GM13976 (cell line): ENCODE results near the gene FOXK1.

Source experiments
- DNase-seq: peaks from one replicate; pipeline ENCODE4 v3.0.0; 2012; ENCODE audit warnings: low spot score
- in situ Hi-C: fragments of 300-500 bp; cut with MboI; formaldehyde crosslinking; loops from one replicate; pipeline ENCODE4 v1.12.0; 2022; ENCODE audit warnings: low sequenced_read_pairs, mixed read lengths, inconsistent platforms; ENCODE audit not compliant: unreplicated experiment
- TF ChIP-seq, protein P1 (sequence below): IDR thresholded peaks from 2 replicates; pipeline ENCODE4 v1.5.1; 2012; ENCODE audit warnings: borderline replicate concordance, mild to moderate bottlenecking; ENCODE audit not compliant: insufficient read depth; ENCODE audit errors: extremely low read depth, missing control alignments, control extremely low read depth

FOXK1 gene

DNA sequence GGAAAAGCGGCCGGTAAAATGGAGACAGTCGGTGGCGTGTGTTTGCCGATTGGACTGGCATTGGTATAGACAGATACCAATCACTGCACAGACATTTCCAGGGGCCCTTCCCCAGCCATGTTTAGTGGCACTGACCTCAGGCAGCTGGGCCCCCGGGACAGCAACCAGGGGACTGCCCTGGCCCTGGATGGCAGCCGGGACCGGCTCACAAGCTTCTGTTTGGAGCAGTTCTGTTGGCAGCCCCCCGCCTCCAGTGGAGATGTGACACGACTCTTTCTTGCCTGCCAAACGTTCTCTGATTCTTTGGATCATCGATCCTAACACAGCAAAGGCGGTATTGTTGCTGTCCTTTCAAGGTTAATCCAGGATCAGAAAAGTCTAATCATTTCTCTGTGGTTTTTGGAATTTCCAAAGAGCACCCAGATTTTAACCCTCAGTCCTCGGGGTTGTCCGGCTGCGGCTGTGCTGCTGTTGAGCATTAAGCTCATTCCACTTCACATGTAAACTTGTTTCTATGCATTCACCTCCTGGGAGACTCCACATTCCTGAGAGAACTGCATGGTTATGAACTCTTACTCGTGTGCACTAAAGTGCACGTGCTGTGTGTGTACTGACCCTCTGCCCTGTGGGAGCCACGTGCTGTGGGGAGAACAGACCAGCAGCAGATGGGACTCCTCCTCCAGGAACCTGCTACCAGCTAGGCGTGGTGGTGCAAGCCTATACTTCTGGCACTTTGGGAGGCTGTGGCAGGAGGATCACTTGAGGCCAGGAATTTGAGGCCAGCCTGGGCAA lies 46.0 kb downstream of the FOXK1 start:
- TF ChIP-seq, protein P1, sequence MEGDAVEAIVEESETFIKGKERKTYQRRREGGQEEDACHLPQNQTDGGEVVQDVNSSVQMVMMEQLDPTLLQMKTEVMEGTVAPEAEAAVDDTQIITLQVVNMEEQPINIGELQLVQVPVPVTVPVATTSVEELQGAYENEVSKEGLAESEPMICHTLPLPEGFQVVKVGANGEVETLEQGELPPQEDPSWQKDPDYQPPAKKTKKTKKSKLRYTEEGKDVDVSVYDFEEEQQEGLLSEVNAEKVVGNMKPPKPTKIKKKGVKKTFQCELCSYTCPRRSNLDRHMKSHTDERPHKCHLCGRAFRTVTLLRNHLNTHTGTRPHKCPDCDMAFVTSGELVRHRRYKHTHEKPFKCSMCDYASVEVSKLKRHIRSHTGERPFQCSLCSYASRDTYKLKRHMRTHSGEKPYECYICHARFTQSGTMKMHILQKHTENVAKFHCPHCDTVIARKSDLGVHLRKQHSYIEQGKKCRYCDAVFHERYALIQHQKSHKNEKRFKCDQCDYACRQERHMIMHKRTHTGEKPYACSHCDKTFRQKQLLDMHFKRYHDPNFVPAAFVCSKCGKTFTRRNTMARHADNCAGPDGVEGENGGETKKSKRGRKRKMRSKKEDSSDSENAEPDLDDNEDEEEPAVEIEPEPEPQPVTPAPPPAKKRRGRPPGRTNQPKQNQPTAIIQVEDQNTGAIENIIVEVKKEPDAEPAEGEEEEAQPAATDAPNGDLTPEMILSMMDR = no peak
- DNase-seq = no peak
- in situ Hi-C loops = no loop called here

DNA sequence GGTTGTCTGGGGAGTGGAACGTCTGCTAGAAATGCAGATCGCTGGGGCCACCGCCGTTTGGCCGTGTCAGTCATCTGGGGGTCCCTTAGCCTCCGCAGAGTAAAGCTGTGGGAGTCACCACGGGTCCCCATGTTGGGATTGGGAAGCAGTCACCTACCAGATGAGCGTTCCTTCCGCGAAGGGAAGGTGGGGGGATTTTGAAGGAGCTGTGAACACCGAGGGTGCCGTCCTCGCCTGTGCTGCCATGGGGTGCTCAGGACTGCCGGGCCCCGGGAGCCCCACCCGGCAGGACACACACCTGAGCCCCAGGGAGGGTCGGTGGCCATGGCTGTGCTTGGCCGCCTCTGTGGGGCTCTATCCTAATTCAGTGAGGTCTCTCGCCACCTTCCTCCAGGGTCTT lies 47.2 kb downstream of the FOXK1 start:
- TF ChIP-seq, protein P1 = no peak
- in situ Hi-C loops = no loop called here
- no peak for DNase-seq

DNA sequence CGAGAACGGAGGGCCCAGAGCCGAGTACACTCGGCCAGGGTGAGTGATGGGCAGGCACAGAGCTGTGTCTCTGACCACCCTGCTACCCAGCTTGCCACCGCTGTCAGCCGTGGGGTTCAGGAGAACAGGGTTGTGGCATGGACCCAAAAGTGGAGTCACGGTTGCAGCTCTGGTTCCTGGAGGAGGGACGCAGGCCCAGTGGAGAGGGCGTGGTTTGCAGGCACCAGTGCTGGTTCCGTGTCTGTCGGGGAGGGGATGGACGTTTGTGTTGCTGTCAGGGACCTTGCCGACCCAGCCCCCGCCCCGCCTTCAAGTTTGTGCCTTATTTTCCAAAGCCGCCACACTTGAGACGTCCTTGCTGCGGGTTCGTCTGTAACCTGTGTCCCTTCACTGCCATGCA lies 48.2 kb downstream of the FOXK1 start:
- no peak for DNase-seq
- in situ Hi-C loops = no loop called here
- TF ChIP-seq, protein P1 = no peak

DNA sequence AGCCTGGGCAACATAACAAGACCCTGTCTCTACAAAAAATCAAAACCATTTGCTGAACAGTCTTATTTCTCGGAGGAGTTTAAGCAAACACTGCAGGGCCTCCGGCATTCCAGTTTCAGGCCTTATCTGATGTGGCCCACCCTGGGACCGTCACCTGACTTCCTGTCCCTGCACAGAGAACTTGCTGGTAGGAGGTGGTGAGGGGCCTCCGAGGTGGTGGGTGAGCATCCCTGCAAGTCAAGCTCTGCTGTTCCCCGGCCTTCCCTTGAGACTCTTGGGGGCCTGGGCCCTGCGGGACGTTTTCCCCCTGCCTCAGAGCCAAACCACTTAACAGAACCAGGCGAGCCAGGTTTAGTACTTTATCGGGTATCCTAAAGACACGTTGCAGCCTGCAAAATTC lies 48.9 kb downstream of the FOXK1 start:
- DNase-seq = no peak
- in situ Hi-C loops = no loop called here
- TF ChIP-seq, protein P1 = no peak

DNA sequence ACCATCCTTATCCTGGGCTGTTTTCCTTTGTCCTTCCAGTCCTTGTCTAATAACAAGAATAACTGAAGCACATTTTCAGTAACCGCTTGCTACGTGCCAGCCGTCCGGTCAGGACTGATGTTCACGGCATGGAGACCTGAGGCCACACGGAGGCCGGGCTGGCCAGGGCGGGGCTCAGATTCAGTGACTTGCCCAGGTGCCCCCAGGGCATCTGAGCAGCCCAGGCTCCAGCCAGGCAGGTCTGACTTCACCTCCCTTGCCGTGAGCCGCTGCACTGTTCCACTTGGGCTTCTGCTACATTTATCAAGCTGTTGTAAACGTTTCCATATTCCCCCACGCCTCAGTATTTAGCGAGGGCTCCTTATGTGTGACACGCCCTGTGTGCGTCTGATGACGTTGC lies 49.7 kb downstream of the FOXK1 start:
- in situ Hi-C loops = no loop called here
- TF ChIP-seq, protein P1 = no peak
- DNase-seq = no peak

DNA sequence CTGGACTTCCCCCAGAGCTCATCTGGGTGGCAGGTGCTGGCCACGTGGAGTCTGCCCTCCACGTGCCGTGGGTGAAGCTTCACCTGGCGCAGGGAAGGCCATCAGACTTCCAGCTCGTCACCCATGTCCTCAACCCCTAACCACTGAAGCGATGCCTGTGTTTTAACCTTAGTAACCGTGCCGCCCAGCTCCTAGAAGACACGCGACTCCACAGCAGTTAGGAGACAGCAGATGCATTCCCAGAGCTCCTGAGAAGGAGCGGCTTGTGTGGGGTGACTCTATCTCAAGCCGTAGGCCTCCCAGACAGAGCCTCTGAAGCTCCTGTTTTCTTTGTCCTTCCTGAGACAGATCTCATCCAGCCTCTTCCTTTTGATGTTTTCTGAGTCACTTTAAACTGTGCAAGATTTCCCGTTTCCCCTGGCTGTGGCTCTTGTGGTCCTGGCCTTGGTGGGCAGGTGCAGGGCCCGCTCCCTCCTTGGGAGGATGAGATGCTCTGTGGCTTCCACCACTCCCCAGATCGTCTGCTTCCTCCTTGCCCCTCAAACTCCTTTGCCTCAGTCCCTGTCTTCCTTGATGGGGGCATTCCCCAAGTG lies 51.9 kb downstream of the FOXK1 start:
- in situ Hi-C loops = no loop called here
- TF ChIP-seq, protein P1 = no peak
- no peak for DNase-seq
